PC-3 (cell line): ENCODE data around the gene PHF12. TPM values are rescaled to one million over a fixed set of nuclear protein-coding genes. Genes with fewer than 3 reads are reported as not detected.

Source experiments
- ATAC-seq: fragments of 200-7000 bp; cut with Tn5 transposase; 2 replicates; pipeline ENCODE4 v1.9.1; 2020; ENCODE audit warnings: mild to moderate bottlenecking, moderate library complexity
- BruUV-seq: library from RNA; stranded (reverse); fragments of 400-500 nt; replicated peaks from 2 replicates; lab custom pipeline; 2021; lab: Mats Ljungman, UMichigan
- CTCF ChIA-PET: fragments of 300-600 bp; sonication (Branson Sonifier 250); formaldehyde crosslinking; loops from one replicate; lab custom pipeline; 2022; ENCODE audit warnings: antibody characterized with exemption; lab: Charles Lee
- POLR2A ChIA-PET: fragments of 300-600 bp; sonication (Branson Sonifier 250); formaldehyde crosslinking; loops from one replicate; lab custom pipeline; 2022; ENCODE audit warnings: antibody characterized with exemption; ENCODE audit not compliant: unreplicated experiment; lab: Charles Lee
- DNase-seq: peaks from one replicate; pipeline ENCODE4 v3.0.0-alpha.2; 2015
- H2AFZ ChIP-seq: fragments of 300-600 bp; sonication (generic); 2 replicates; pipeline ENCODE4 v1.6.0; 2016; ENCODE audit warnings: antibody characterized with exemption, low read length
- H3F3A ChIP-seq: fragments of 300-600 bp; sonication (generic); one replicate; pipeline ENCODE4 v1.6.0; 2017; ENCODE audit warnings: antibody characterized with exemption, low read length, control low read depth, mild to moderate bottlenecking; ENCODE audit not compliant: unreplicated experiment
- H3K27ac ChIP-seq: fragments of 300-600 bp; sonication (generic); 2 replicates; pipeline ENCODE4 v1.5.1; 2016; ENCODE audit warnings: mild to moderate bottlenecking, low read length
- H3K27me3 ChIP-seq: fragments of 300-600 bp; sonication (generic); 2 replicates; pipeline ENCODE4 v1.6.1; 2016; ENCODE audit warnings: low read length, mixed read lengths
- H3K36me3 ChIP-seq: fragments of 300-600 bp; sonication (generic); 2 replicates; pipeline ENCODE4 v1.6.1; 2016; ENCODE audit warnings: low read depth, mixed run types, low read length, mixed read lengths
- H3K4me1 ChIP-seq: fragments of 300-600 bp; sonication (generic); 2 replicates; pipeline ENCODE4 v1.5.1; 2016; ENCODE audit warnings: low read length; ENCODE audit not compliant: insufficient read depth
- H3K4me2 ChIP-seq: fragments of 300-600 bp; sonication (generic); 2 replicates; pipeline ENCODE4 v1.6.0; 2016; ENCODE audit warnings: low read length
- H3K4me3 ChIP-seq: fragments of 300-600 bp; sonication (generic); 2 replicates; pipeline ENCODE4 v1.5.1; 2016; ENCODE audit warnings: mild to moderate bottlenecking, low read length, mixed read lengths
- H3K79me2 ChIP-seq: fragments of 300-600 bp; sonication (generic); 2 replicates; pipeline ENCODE4 v1.6.1; 2017; ENCODE audit warnings: low read length, mixed read lengths
- H3K9ac ChIP-seq: fragments of 300-600 bp; sonication (generic); 2 replicates; pipeline ENCODE4 v1.6.0; 2016; ENCODE audit warnings: mild to moderate bottlenecking, low read length
- H3K9me2 ChIP-seq: fragments of 300-600 bp; sonication (generic); replicated peaks from 2 replicates; pipeline ENCODE4 v1.6.1; 2016; ENCODE audit warnings: mixed run types, low read length, mixed read lengths
- H3K9me3 ChIP-seq: fragments of 300-600 bp; sonication (generic); 2 replicates; pipeline ENCODE4 v1.6.1; 2016; ENCODE audit warnings: low read length, mixed read lengths
- H4K20me1 ChIP-seq: fragments of 300-600 bp; sonication (generic); 2 replicates; pipeline ENCODE4 v1.6.1; 2016; ENCODE audit warnings: low read length, mixed read lengths
- CTCF ChIP-seq: fragments of 300-600 bp; sonication (generic); conservative IDR thresholded peaks from 2 replicates; pipeline ENCODE4 v1.5.1; 2017; ENCODE audit warnings: antibody characterized with exemption, low read depth, mild to moderate bottlenecking, low read length
- EZH2 ChIP-seq: fragments of 300-600 bp; sonication (generic); IDR thresholded peaks from one replicate; pipeline ENCODE4 v1.6.1; 2017; ENCODE audit warnings: antibody characterized with exemption, mild to moderate bottlenecking, low read length; ENCODE audit not compliant: unreplicated experiment
- EZH2phosphoT487 ChIP-seq: fragments of 300-600 bp; sonication (generic); IDR thresholded peaks from 2 replicates; pipeline ENCODE4 v1.6.1; 2018; ENCODE audit warnings: mild to moderate bottlenecking, antibody characterized with exemption, low read length, borderline replicate concordance
- intact Hi-C: fragments of 100-400 bp; cut with micrococcal nuclease; formaldehyde crosslinking; loops from 2 replicates; pipeline ENCODE4 v1.9.0; 2023
- total RNA-seq: library from RNA; depleted of rRNA; stranded (reverse); fragments of >200 nt; gene quantifications from 2 replicates; pipeline ENCODE4 v1.2.3, GENCODE V29; 2014

Gene PHF12
- total RNA-seq, 1 experiment from 2014 or later, result 25.0 TPM

GRCh38 chr17:28926366-28926765 is 25.0 kb downstream of the PHF12 start:
- no peak overlapping the region for H3K4me2 ChIP-seq
- no peaks in the 10 kb centered on the region for H3K9me3 ChIP-seq
- ChIA-PET CTCF (no interaction called here), POLR2A (no interaction called here)
- BruUV-seq, result no TSS peak
- H3K27ac ChIP-seq, result peak overlapping the region; percentile 93
- H3K36me3 ChIP-seq, result peaks cover 47% of the 10 kb centered on the region
- ATAC-seq (no peak), DNase-seq (no peak)
- peaks cover 18% of the 10 kb centered on the region for H3K4me1 ChIP-seq
- H3K4me3 ChIP-seq, result no peak overlapping the region
- H3K9ac ChIP-seq, result peak overlapping the region; percentile 66
- peaks cover 9% of the 10 kb centered on the region; the same call in 1 of the 2 replicates for H4K20me1 ChIP-seq
- H3K9me2 ChIP-seq, result no peaks in the 10 kb centered on the region
- TF ChIP-seq EZH2 (no peak), EZH2phosphoT487 (no peak), CTCF (no peak)
- intact Hi-C loops, result loop anchor here (1.0 kb wide), 1 partner anchor 20 kb away; no protein-coding TSS in a partner anchor
- no peak overlapping the region for H2AFZ ChIP-seq
- H3K27me3 ChIP-seq, result no peaks in the 10 kb centered on the region
- H3F3A ChIP-seq, result no peaks in the 10 kb centered on the region
- H3K79me2 ChIP-seq, result peaks cover 38% of the 10 kb centered on the region

GRCh38 chr17:28925912-28926365 is 25.4 kb downstream of the PHF12 start:
- Histone ChIP-seq H4K20me1 (peaks cover 9% of the 10 kb centered on the region; the same call in 1 of the 2 replicates), H2AFZ (no peak overlapping the region), H3K9me2 (no peaks in the 10 kb centered on the region), H3K4me3 (no peak overlapping the region), H3K79me2 (peaks cover 37% of the 10 kb centered on the region), H3K27me3 (no peaks in the 10 kb centered on the region), H3F3A (no peaks in the 10 kb centered on the region), H3K9me3 (no peaks in the 10 kb centered on the region), H3K27ac (peak overlapping the region; percentile 93), H3K4me1 (peaks cover 18% of the 10 kb centered on the region), H3K36me3 (peaks cover 49% of the 10 kb centered on the region), H3K4me2 (peak overlapping the region; percentile 45), H3K9ac (peak overlapping the region; percentile 66)
- CTCF ChIA-PET, result no interaction called here
- peak; percentile 74 for DNase-seq
- intact Hi-C loops, result loop anchor here (1.0 kb wide), 1 partner anchor 20 kb away; no protein-coding TSS in a partner anchor
- POLR2A ChIA-PET, result no interaction called here
- peak; percentile 93 for ATAC-seq
- TF ChIP-seq EZH2, result no peak
- TF ChIP-seq EZH2phosphoT487, result no peak
- no peak for TF ChIP-seq CTCF
- no TSS peak for BruUV-seq

- ChIA-PET POLR2A (no interaction called here), CTCF (no interaction called here)
- DNase-seq (no peak), ATAC-seq (no peak)
- H3K9me2 ChIP-seq, result no peaks in the 10 kb centered on the region
- H3K36me3 ChIP-seq, result peaks cover 57% of the 10 kb centered on the region
- no peak overlapping the region for H3K4me3 ChIP-seq
- H3K4me2 ChIP-seq, result no peak overlapping the region
- H4K20me1 ChIP-seq, result peaks cover 3% of the 10 kb centered on the region; the same call in 1 of the 2 replicates
- intact Hi-C loops, result no loop called here
- H3K27me3 ChIP-seq, result no peaks in the 10 kb centered on the region
- peaks cover 4% of the 10 kb centered on the region for H3K4me1 ChIP-seq
- H3K27ac ChIP-seq, result no peak overlapping the region
- no TSS peak for BruUV-seq
- H3K9me3 ChIP-seq, result no peaks in the 10 kb centered on the region
- no peak overlapping the region for H3K9ac ChIP-seq
- H3F3A ChIP-seq, result no peaks in the 10 kb centered on the region
- no peak overlapping the region for H2AFZ ChIP-seq
- no peak for TF ChIP-seq EZH2
- TF ChIP-seq CTCF, result no peak
- no peak for TF ChIP-seq EZH2phosphoT487
- H3K79me2 ChIP-seq, result peaks cover 12% of the 10 kb centered on the region; the same call in 1 of the 2 replicates
These were observed 31.1 kb downstream of the PHF12 start for GRCh38 chr17:28920201-28920600.
